ENCODE data around the gene NCF4. TPM values are rescaled to one million over a fixed set of nuclear protein-coding genes. Genes with fewer than 3 reads are reported as not detected.
A peak's percentile ranks its signal among the peaks of the same experiment; 100 is the strongest.

The NCF4 gene
- polyA plus RNA-seq, 3 donors, result 206 to 249 (median 209) TPM

DNA sequence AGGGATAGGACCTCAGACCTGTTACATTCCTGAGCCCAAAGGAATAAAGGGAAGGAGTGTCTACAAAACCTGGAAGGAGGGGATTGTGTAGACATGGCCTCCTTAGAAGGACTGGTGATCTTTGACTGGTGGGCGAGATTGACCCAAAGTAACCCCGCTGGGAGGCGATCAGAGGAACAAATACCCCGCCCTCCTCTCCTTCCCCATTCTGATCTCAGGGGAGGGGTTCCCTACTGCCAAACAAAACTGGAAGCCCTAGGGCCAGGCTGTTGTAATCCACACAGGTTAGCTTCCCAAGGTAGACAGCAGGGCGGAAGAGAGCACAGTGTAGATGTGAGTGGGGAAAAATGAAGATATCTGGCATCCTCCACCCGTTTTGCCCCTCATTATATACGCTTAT is 24.7 kb downstream of the NCF4 start:
- DNase-seq, result peak; percentile 42 to 52 (median 44)
- H3K27me3 ChIP-seq (ENCODE audit: control insufficient read depth in 2 of 2, insufficient read depth in 2 of 2, low read length in 2 of 2), result no peaks in the 10 kb centered on the region
- intact Hi-C loops (cut with micrococcal nuclease), result no loop called here
- peak overlapping the region; percentile 43 for H3K4me2 ChIP-seq (replicated peaks; ENCODE audit: extremely low read depth, low read length, poor library complexity, severe bottlenecking)
- H3K4me1 Mint-ChIP-seq, result peaks cover 21% of the 10 kb centered on the region
- no peaks in the 10 kb centered on the region for H4K20me1 ChIP-seq (ENCODE audit: insufficient read depth, low read length)
- peak overlapping the region in 6 of 7 donors; percentile 65 to 79 (median 74) for H3K27ac Mint-ChIP-seq
- no peaks in the 10 kb centered on the region for H3K36me3 Mint-ChIP-seq
- H3K36me3 ChIP-seq (replicated peaks in 1 of 2; ENCODE audit: control insufficient read depth in 1 of 2, insufficient read depth in 2 of 2, low read length in 2 of 2), result no peaks in the 10 kb centered on the region
- TF ChIP-seq CTCF (IDR thresholded peaks at IDR 0.05), result no peak
- H3K4me1 ChIP-seq (ENCODE audit: control insufficient read depth in 1 of 2, insufficient read depth in 2 of 2, low read length in 2 of 2), result peaks cover 22 to 23% of the 10 kb centered on the region in 2 donors
- peaks cover 18 to 28% of the 10 kb centered on the region in 2 donors for H3K9me3 ChIP-seq (replicated peaks in 1 of 2; ENCODE audit: control insufficient read depth in 1 of 2, insufficient read depth in 1 of 2, low read length in 2 of 2)
- no peak overlapping the region for H2AFZ ChIP-seq (ENCODE audit: insufficient read depth, low read depth, low read length, poor library complexity, severe bottlenecking)
- H3K9ac ChIP-seq (ENCODE audit: insufficient read depth, low read length, poor library complexity, severe bottlenecking), result no peak overlapping the region
- H3K27me3 Mint-ChIP-seq (ENCODE audit: low read depth in 3 of 3), result peaks cover 0 to 5% (median 2%) of the 10 kb centered on the region in 3 donors
- H3K27ac ChIP-seq (ENCODE audit: low read depth in 1 of 2, low read length in 2 of 2), result peak overlapping the region in 1 of 2 donors; percentile 60
- peaks cover 21 to 40% (median 33%) of the 10 kb centered on the region in 7 donors for H3K9me3 Mint-ChIP-seq
- no peaks in the 10 kb centered on the region for H3K79me2 ChIP-seq (ENCODE audit: insufficient read depth, low read length)
- WGBS (ENCODE audit: insufficient coverage), result 82% methylated on average over 2 of the region's 7 CpGs
- H3K4me3 Mint-ChIP-seq, result peak overlapping the region; percentile 43 to 46
- H3K4me3 ChIP-seq (replicated peaks in 1 of 3; ENCODE audit: low read depth in 2 of 3, low read length in 3 of 3), result peak overlapping the region in 1 of 3 experiments; percentile 37

- Histone ChIP-seq H4K20me1 (ENCODE audit: insufficient read depth, low read length) (no peaks in the 10 kb centered on the region), H3K4me1 (ENCODE audit: control insufficient read depth in 1 of 2, insufficient read depth in 2 of 2, low read length in 2 of 2) (peaks cover 22 to 23% of the 10 kb centered on the region in 2 donors), H3K9ac (ENCODE audit: insufficient read depth, low read length, poor library complexity, severe bottlenecking) (no peak overlapping the region), H3K36me3 (replicated peaks in 1 of 2; ENCODE audit: control insufficient read depth in 1 of 2, insufficient read depth in 2 of 2, low read length in 2 of 2) (no peaks in the 10 kb centered on the region), H3K27ac (ENCODE audit: low read depth in 1 of 2, low read length in 2 of 2) (no peak overlapping the region), H3K4me2 (replicated peaks; ENCODE audit: extremely low read depth, low read length, poor library complexity, severe bottlenecking) (no peak overlapping the region), H2AFZ (ENCODE audit: insufficient read depth, low read depth, low read length, poor library complexity, severe bottlenecking) (no peak overlapping the region), H3K27me3 (ENCODE audit: control insufficient read depth in 2 of 2, insufficient read depth in 2 of 2, low read length in 2 of 2) (no peaks in the 10 kb centered on the region), H3K79me2 (ENCODE audit: insufficient read depth, low read length) (no peaks in the 10 kb centered on the region), H3K4me3 (replicated peaks in 1 of 3; ENCODE audit: low read depth in 2 of 3, low read length in 3 of 3) (peak overlapping the region in 1 of 3 experiments; percentile 37), H3K9me3 (replicated peaks in 1 of 2; ENCODE audit: control insufficient read depth in 1 of 2, insufficient read depth in 1 of 2, low read length in 2 of 2) (peaks cover 12 to 22% of the 10 kb centered on the region in 2 donors)
- H3K36me3 Mint-ChIP-seq, result no peaks in the 10 kb centered on the region
- whole genome bisulfite sequencing (ENCODE audit: insufficient coverage), result 100% methylated on average over 2 of the region's 4 CpGs
- no peak overlapping the region for H3K4me3 Mint-ChIP-seq
- no peak for TF ChIP-seq CTCF (IDR thresholded peaks at IDR 0.05)
- peaks cover 21% of the 10 kb centered on the region for H3K4me1 Mint-ChIP-seq
- DNase-seq, result no peak
- intact Hi-C loops (cut with micrococcal nuclease), result no loop called here
- H3K27ac Mint-ChIP-seq, result peak overlapping the region in 2 of 7 donors; percentile 55 to 68
- peaks cover 0 to 2% (median 2%) of the 10 kb centered on the region in 3 donors for H3K27me3 Mint-ChIP-seq (ENCODE audit: low read depth in 3 of 3)
- peaks cover 16 to 34% (median 27%) of the 10 kb centered on the region in 7 donors for H3K9me3 Mint-ChIP-seq
These were observed 25.2 kb downstream of the NCF4 start for GRCh38 chr22:36886016-36886415.

Measured in CD14-positive monocyte (primary cell).